GM23338 (cell line): ENCODE data around the gene KRTAP5-4.

Experiments
- EZH2 ChIP-seq: fragments of 200-600 bp; sonication (generic); IDR thresholded peaks from one replicate; pipeline ENCODE4 v1.8.0; 2017; ENCODE audit warnings: antibody characterized with exemption, mild to moderate bottlenecking, low read depth; ENCODE audit not compliant: unreplicated experiment
- EZH2phosphoT487 ChIP-seq: fragments of 200-600 bp; sonication (generic); IDR thresholded peaks from one replicate; pipeline ENCODE4 v1.8.1; 2018; ENCODE audit warnings: antibody characterized with exemption; ENCODE audit not compliant: unreplicated experiment
- JUNB ChIP-seq: IDR thresholded peaks from one replicate; pipeline ENCODE4 v1.6.1; 2016; ENCODE audit warnings: antibody characterized with exemption; ENCODE audit not compliant: unreplicated experiment
- POLR2AphosphoS5 ChIP-seq: IDR thresholded peaks from 2 replicates; pipeline ENCODE4 v1.6.1; 2016; ENCODE audit warnings: antibody characterized with exemption, low read depth
- TF ChIP-seq, protein P1 (sequence below), 2 experiments: fragments of 200-600 bp in 1 of 2; sonication (generic) in 1 of 2; conservative IDR thresholded peaks; 2 replicates each; pipeline versions ENCODE4 v1.5.1 to v1.6.1; 2016 to 2017; ENCODE audit warnings: antibody characterized with exemption in 2 of 2, low read depth in 2 of 2, mild to moderate bottlenecking in 2 of 2, moderate library complexity in 1 of 2
- TF ChIP-seq, protein P2 (sequence below): IDR thresholded peaks from one replicate; pipeline ENCODE4 v1.6.1; 2018; ENCODE audit warnings: antibody characterized with exemption; ENCODE audit not compliant: unreplicated experiment

DNA sequence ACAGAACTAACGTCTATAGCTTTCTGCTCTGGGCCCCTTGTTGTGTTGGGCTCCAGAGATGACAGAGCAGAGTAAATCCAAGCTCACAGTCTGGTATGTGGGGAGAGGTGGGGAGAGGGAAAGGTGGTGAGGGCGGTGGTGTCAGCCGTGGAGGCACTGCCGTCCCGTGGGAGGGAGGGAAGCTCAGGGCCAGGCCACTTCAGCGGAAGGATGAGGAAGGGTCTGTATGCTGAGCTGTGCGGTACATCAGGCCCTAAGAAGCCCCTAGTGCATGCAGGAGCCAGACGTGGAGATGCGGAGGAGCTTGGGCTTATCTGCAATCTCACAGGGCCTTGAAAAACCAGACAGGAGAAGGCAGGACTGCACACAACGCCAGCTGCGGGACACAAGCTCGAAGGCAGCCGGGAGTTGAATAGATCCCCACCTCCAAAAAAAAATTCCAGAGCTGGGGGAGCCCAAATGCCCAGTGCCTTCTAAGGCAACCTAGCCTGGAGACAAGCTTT is 9.2 kb upstream of the KRTAP5-4 start:
- TF ChIP-seq POLR2AphosphoS5: no peak
- TF ChIP-seq, protein P1, sequence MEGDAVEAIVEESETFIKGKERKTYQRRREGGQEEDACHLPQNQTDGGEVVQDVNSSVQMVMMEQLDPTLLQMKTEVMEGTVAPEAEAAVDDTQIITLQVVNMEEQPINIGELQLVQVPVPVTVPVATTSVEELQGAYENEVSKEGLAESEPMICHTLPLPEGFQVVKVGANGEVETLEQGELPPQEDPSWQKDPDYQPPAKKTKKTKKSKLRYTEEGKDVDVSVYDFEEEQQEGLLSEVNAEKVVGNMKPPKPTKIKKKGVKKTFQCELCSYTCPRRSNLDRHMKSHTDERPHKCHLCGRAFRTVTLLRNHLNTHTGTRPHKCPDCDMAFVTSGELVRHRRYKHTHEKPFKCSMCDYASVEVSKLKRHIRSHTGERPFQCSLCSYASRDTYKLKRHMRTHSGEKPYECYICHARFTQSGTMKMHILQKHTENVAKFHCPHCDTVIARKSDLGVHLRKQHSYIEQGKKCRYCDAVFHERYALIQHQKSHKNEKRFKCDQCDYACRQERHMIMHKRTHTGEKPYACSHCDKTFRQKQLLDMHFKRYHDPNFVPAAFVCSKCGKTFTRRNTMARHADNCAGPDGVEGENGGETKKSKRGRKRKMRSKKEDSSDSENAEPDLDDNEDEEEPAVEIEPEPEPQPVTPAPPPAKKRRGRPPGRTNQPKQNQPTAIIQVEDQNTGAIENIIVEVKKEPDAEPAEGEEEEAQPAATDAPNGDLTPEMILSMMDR (conservative IDR thresholded peaks at IDR 0.05; ENCODE audit: low read depth in 2 of 2): no peak
- no peak for TF ChIP-seq JUNB
- TF ChIP-seq, protein P2, sequence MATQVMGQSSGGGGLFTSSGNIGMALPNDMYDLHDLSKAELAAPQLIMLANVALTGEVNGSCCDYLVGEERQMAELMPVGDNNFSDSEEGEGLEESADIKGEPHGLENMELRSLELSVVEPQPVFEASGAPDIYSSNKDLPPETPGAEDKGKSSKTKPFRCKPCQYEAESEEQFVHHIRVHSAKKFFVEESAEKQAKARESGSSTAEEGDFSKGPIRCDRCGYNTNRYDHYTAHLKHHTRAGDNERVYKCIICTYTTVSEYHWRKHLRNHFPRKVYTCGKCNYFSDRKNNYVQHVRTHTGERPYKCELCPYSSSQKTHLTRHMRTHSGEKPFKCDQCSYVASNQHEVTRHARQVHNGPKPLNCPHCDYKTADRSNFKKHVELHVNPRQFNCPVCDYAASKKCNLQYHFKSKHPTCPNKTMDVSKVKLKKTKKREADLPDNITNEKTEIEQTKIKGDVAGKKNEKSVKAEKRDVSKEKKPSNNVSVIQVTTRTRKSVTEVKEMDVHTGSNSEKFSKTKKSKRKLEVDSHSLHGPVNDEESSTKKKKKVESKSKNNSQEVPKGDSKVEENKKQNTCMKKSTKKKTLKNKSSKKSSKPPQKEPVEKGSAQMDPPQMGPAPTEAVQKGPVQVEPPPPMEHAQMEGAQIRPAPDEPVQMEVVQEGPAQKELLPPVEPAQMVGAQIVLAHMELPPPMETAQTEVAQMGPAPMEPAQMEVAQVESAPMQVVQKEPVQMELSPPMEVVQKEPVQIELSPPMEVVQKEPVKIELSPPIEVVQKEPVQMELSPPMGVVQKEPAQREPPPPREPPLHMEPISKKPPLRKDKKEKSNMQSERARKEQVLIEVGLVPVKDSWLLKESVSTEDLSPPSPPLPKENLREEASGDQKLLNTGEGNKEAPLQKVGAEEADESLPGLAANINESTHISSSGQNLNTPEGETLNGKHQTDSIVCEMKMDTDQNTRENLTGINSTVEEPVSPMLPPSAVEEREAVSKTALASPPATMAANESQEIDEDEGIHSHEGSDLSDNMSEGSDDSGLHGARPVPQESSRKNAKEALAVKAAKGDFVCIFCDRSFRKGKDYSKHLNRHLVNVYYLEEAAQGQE: no peak
- TF ChIP-seq EZH2: no peak
- TF ChIP-seq EZH2phosphoT487: no peak
